ENCODE measurements around the gene DDX17.

- TF ChIP-seq REST (IDR thresholded peaks at IDR 0.05; ENCODE audit: unreplicated experiment), result no peak
- no peak for TF ChIP-seq CTCF (conservative IDR thresholded peaks at IDR 0.05; ENCODE audit: low read depth in 2 of 2)
- no peak for TF ChIP-seq EZH2 (IDR thresholded peaks at IDR 0.05; ENCODE audit: low read depth, unreplicated experiment)
- no peak for TF ChIP-seq POLR2AphosphoS5 (IDR thresholded peaks at IDR 0.05; ENCODE audit: low read depth)
- TF ChIP-seq, protein P1, sequence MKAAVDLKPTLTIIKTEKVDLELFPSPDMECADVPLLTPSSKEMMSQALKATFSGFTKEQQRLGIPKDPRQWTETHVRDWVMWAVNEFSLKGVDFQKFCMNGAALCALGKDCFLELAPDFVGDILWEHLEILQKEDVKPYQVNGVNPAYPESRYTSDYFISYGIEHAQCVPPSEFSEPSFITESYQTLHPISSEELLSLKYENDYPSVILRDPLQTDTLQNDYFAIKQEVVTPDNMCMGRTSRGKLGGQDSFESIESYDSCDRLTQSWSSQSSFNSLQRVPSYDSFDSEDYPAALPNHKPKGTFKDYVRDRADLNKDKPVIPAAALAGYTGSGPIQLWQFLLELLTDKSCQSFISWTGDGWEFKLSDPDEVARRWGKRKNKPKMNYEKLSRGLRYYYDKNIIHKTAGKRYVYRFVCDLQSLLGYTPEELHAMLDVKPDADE (IDR thresholded peaks at IDR 0.05), result no peak
- TF ChIP-seq STAT1 (IDR thresholded peaks at IDR 0.05; ENCODE audit: unreplicated experiment), result no peak
- no peak for TF ChIP-seq CREB1 (CRISPR knock-in tag; IDR thresholded peaks at IDR 0.05; ENCODE audit: low read depth)
- TF ChIP-seq EZH2phosphoT487 (IDR thresholded peaks at IDR 0.05; ENCODE audit: unreplicated experiment), result no peak
- no peak for TF ChIP-seq ZNF114 (CRISPR knock-in tag; IDR thresholded peaks at IDR 0.05)
- no peak for TF ChIP-seq JUNB (IDR thresholded peaks at IDR 0.05; ENCODE audit: unreplicated experiment)
Measured at GRCh38 chr22:38433871-38434270, 72.2 kb downstream of the DDX17 start.

Data from GM23338 (cell line).